Endothelial cell of umbilical vein (primary cell): ENCODE measurements around the gene NUDT3. TPM values are rescaled to one million over a fixed set of nuclear protein-coding genes. Genes with fewer than 3 reads are reported as not detected.

ENCODE experiments used
- BruUV-seq: library from RNA; stranded (reverse); fragments of 400-500 nt; replicated peaks from 2 replicates; lab custom pipeline; 2021; lab: Mats Ljungman, UMichigan
- CTCF ChIA-PET: fragments of 300-600, 350-600 bp; sonication (Branson Sonifier 250); formaldehyde crosslinking; loops from one replicate; lab custom pipeline; 2021; ENCODE audit warnings: antibody characterized with exemption, inconsistent platforms; lab: Charles Lee
- POLR2A ChIA-PET: fragments of 300-600, 350-600 bp; sonication (Branson Sonifier 250); formaldehyde crosslinking; loops from one replicate; lab custom pipeline; 2021; ENCODE audit warnings: antibody characterized with exemption, inconsistent platforms; lab: Charles Lee
- DNase-seq: peaks from one replicate; pipeline ENCODE4 v3.0.0-alpha.2; 2011; ENCODE audit warnings: low read depth, low spot score
- FAIRE-seq: peaks from 2 replicates; lab custom pipeline; 2011; peaks lifted over from hg19 to GRCh38; lab: Jason Lieb, UNC
- H2AFZ ChIP-seq: 2 replicates; pipeline ENCODE4 v1.6.0; 2012; ENCODE audit warnings: low read depth, low read length, control low read depth, inconsistent platforms
- H3K27ac ChIP-seq: 2 replicates; pipeline ENCODE4 v1.5.1; 2011; ENCODE audit warnings: low read depth, mild to moderate bottlenecking, control low read depth, low read length, moderate library complexity; ENCODE audit not compliant: insufficient read depth
- H3K27me3 ChIP-seq, 2 experiments: 2 replicates each; pipeline versions ENCODE4 v1.6.0 to v1.6.1; 2011; ENCODE audit warnings: low read length in 2 of 2, mixed read lengths in 1 of 2; ENCODE audit not compliant: control insufficient read depth in 2 of 2, insufficient read depth in 2 of 2
- H3K36me3 ChIP-seq, 2 experiments: 2 replicates in 1 of 2; 3 replicates in 1 of 2; pipeline ENCODE4 v1.5.1; 2011; ENCODE audit warnings: low read length in 2 of 2, mild to moderate bottlenecking in 1 of 2, moderate library complexity in 1 of 2; ENCODE audit not compliant: control insufficient read depth in 2 of 2, insufficient read depth in 2 of 2; ENCODE audit errors: extremely low read depth in 1 of 2
- H3K4me1 ChIP-seq: 3 replicates; pipeline ENCODE4 v1.5.1; 2011; ENCODE audit warnings: mild to moderate bottlenecking, low read length; ENCODE audit not compliant: control insufficient read depth, insufficient read depth; ENCODE audit errors: extremely low read depth
- H3K4me2 ChIP-seq: 2 replicates; pipeline ENCODE4 v1.6.1; 2011; ENCODE audit warnings: low read length, control low read depth, mixed read lengths; ENCODE audit not compliant: insufficient read depth
- H3K4me3 ChIP-seq, 3 experiments: fragments of 200-600 bp in 1 of 3; sonication (generic), shearing (Covaris generic) in 1 of 3; replicated peaks in 1 of 3; 2 replicates each; pipeline ENCODE4 v1.5.1; 2011 to 2016; ENCODE audit warnings: control low read depth in 3 of 3, low read length in 3 of 3, mild to moderate bottlenecking in 2 of 3, inconsistent platforms in 1 of 3, low read depth in 1 of 3, moderate library complexity in 1 of 3; ENCODE audit not compliant: insufficient read depth in 1 of 3
- H3K79me2 ChIP-seq: 2 replicates; pipeline ENCODE4 v1.6.0; 2012; ENCODE audit warnings: low read length, inconsistent platforms; ENCODE audit not compliant: control insufficient read depth, insufficient read depth
- H3K9ac ChIP-seq: replicated peaks from 2 replicates; pipeline ENCODE3; 2011; ENCODE audit warnings: low read length, control low read depth; ENCODE audit not compliant: insufficient read depth; ENCODE audit errors: extremely low read depth
- H3K9me1 ChIP-seq: replicated peaks from 3 replicates; pipeline ENCODE4 v1.6.0; 2011; ENCODE audit warnings: mild to moderate bottlenecking, low read length; ENCODE audit not compliant: control insufficient read depth, insufficient read depth; ENCODE audit errors: extremely low read depth
- H3K9me3 ChIP-seq: replicated peaks from 2 replicates; pipeline ENCODE4 v1.5.1; 2012; ENCODE audit warnings: low read length, inconsistent platforms; ENCODE audit not compliant: control insufficient read depth, insufficient read depth
- H4K20me1 ChIP-seq: replicated peaks from 2 replicates; pipeline ENCODE3; 2011; ENCODE audit warnings: mild to moderate bottlenecking, low read length; ENCODE audit not compliant: control insufficient read depth, insufficient read depth; ENCODE audit errors: extremely low read depth
- EZH2 ChIP-seq: IDR thresholded peaks from 2 replicates; pipeline ENCODE4 v1.6.1; 2012; ENCODE audit warnings: borderline replicate concordance, low read depth, mild to moderate bottlenecking, moderate library complexity, low read length, inconsistent platforms; ENCODE audit not compliant: severe bottlenecking
- FOS ChIP-seq: IDR thresholded peaks from 2 replicates; pipeline ENCODE4 v1.6.1; 2011; ENCODE audit warnings: mild to moderate bottlenecking, low read length, moderate library complexity, borderline replicate concordance; ENCODE audit not compliant: insufficient read depth
- GATA2 ChIP-seq: IDR thresholded peaks from 2 replicates; pipeline ENCODE4 v1.7.0; 2011; ENCODE audit warnings: low read depth, mild to moderate bottlenecking, moderate library complexity, mixed read lengths, low read length; ENCODE audit not compliant: insufficient read length, insufficient read depth
- JUN ChIP-seq: IDR thresholded peaks from 2 replicates; pipeline ENCODE4 v1.6.1; 2011; ENCODE audit warnings: borderline replicate concordance, low read depth; ENCODE audit not compliant: insufficient read length, insufficient read depth
- MAX ChIP-seq: IDR thresholded peaks from 2 replicates; pipeline ENCODE4 v1.6.1; 2011; ENCODE audit not compliant: insufficient read depth, insufficient read length
- MYC ChIP-seq: IDR thresholded peaks from one replicate; pipeline ENCODE4 v1.6.1; 2011; ENCODE audit warnings: mild to moderate bottlenecking, low read depth, low read length
- POLR2A ChIP-seq: IDR thresholded peaks from 2 replicates; pipeline ENCODE4 v1.6.1; 2012; ENCODE audit warnings: low read depth, mild to moderate bottlenecking, control low read depth, low read length
- POLR2AphosphoS5 ChIP-seq: IDR thresholded peaks from 2 replicates; pipeline ENCODE4 v1.6.1; 2012; ENCODE audit warnings: low read depth, mild to moderate bottlenecking, control low read depth, low read length, moderate library complexity; ENCODE audit not compliant: insufficient read depth
- dilution Hi-C: fragments of 300-500 bp; cut with MboI; formaldehyde crosslinking; loops from one replicate; pipeline ENCODE4 v1.15.0; 2019; ENCODE audit warnings: low sequenced_read_pairs; ENCODE audit not compliant: extremely low pct_ligation_motif_present
- intact Hi-C: fragments of 100-400 bp; cut with micrococcal nuclease; formaldehyde crosslinking; loops from one replicate; pipeline ENCODE4 v1.10.0; 2022
- polyA plus RNA-seq, 4 experiments: library from polyadenylated mRNA; depleted of rRNA in 3 of 4; stranded (reverse) in 3 of 4; unstranded in 1 of 4; fragments of >200 nt; gene quantifications; 2 replicates each; pipeline versions ENCODE4 v1.2.1 to v1.2.3, GENCODE V29; 2011 to 2012; ENCODE audit warnings: missing spikeins in 1 of 4
- total RNA-seq: library from RNA; stranded (reverse); gene quantifications from 2 replicates; pipeline ENCODE4 v1.2.3, GENCODE V29; 2021
- TF ChIP-seq, protein P1 (sequence below), 2 donors: IDR thresholded peaks; 1 replicate in 1 of 2; 2 replicates in 1 of 2; pipeline ENCODE4 v1.5.1; 2011; ENCODE audit warnings: low read length in 2 of 2, mild to moderate bottlenecking in 2 of 2, moderate library complexity in 2 of 2, control low read depth in 1 of 2, inconsistent platforms in 1 of 2, low read depth in 1 of 2; ENCODE audit not compliant: insufficient read depth in 1 of 2; ENCODE audit errors: extremely low read depth in 1 of 2

Gene NUDT3
- total and polyA plus RNA-seq, 2 donors (not counting 3 experiments of a cell fraction or from before 2014, with no cell fraction given) = 11.9 to 30.9 TPM

DNA sequence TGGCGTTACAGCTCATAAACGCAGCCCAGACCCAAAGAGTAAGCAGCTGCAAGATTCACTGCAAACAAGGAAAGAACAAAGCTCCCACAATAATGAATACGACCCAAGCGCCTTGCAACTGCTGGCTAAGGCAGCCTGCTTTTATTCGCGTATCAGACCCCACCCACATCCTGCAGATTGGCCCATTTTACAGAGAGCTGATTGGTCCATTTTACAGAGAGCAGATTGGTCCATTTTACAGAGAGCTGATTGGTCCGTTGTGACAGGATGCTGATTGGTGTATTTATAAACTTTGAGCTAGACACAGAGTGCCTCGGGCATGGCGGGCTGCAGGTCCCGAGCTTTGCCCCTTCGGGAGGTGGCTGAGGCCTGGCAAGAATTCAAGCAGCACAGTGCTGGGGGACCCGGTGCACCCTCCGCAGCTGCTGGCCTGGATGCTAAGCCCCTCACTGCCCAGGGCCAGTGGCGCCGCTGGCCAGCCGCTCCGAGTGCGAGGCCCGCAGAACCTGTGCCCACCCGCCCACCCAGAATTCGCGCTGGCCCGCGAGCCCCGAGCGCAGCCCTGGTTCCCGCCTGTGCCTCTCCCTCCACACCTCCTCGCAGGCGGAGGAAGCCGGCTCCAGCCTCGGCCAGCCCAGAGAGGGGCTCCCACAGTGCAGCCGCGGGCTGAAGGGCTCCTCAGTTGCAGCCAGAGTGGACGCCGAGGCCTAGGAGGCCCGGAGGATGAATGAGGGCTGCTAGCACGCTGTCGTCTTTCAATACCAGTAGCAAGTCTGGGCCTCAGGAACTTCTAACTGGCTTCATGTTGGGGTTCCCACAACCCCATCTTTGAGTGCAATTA, 44.6 kb upstream of the NUDT3 start:
- no peaks in the 10 kb centered on the region for H3K9me3 ChIP-seq
- no peak overlapping the region for H3K27ac ChIP-seq
- ChIA-PET CTCF (interaction anchor here (1.2 kb wide), 1 partner anchor 10 kb away, joined by 3 read pairs; no protein-coding TSS in a partner anchor), POLR2A (no interaction called here)
- no peak for TF ChIP-seq JUN
- TF ChIP-seq POLR2AphosphoS5 = no peak
- TF ChIP-seq, protein P1, sequence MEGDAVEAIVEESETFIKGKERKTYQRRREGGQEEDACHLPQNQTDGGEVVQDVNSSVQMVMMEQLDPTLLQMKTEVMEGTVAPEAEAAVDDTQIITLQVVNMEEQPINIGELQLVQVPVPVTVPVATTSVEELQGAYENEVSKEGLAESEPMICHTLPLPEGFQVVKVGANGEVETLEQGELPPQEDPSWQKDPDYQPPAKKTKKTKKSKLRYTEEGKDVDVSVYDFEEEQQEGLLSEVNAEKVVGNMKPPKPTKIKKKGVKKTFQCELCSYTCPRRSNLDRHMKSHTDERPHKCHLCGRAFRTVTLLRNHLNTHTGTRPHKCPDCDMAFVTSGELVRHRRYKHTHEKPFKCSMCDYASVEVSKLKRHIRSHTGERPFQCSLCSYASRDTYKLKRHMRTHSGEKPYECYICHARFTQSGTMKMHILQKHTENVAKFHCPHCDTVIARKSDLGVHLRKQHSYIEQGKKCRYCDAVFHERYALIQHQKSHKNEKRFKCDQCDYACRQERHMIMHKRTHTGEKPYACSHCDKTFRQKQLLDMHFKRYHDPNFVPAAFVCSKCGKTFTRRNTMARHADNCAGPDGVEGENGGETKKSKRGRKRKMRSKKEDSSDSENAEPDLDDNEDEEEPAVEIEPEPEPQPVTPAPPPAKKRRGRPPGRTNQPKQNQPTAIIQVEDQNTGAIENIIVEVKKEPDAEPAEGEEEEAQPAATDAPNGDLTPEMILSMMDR (IDR thresholded peaks at IDR 0.05; ENCODE audit: extremely low read depth in 1 of 2, insufficient read depth in 1 of 2, low read depth in 1 of 2, low read length in 2 of 2) = no peak
- no peak for TF ChIP-seq EZH2
- TF ChIP-seq FOS = no peak
- TF ChIP-seq POLR2A = no peak
- TF ChIP-seq GATA2 = no peak
- TF ChIP-seq MAX = no peak
- no peak for TF ChIP-seq MYC
- no peak overlapping the region for H2AFZ ChIP-seq
- no peak overlapping the region for H3K4me2 ChIP-seq
- no peaks in the 10 kb centered on the region for H3K4me1 ChIP-seq
- no peaks in the 10 kb centered on the region for H3K36me3 ChIP-seq
- intact Hi-C loops = no loop called here
- no peaks in the 10 kb centered on the region for H4K20me1 ChIP-seq
- DNase-seq = no peak
- H3K9me1 ChIP-seq = no peaks in the 10 kb centered on the region
- FAIRE-seq = no peak
- dilution Hi-C loops = no loop called here
- H3K27me3 ChIP-seq = no peaks in the 10 kb centered on the region
- BruUV-seq = no TSS peak
- no peak overlapping the region for H3K9ac ChIP-seq
- H3K79me2 ChIP-seq = no peaks in the 10 kb centered on the region
- no peak overlapping the region for H3K4me3 ChIP-seq
